B cell (primary cell): ENCODE results near the gene PHACTR1. TPM values are rescaled to one million over a fixed set of nuclear protein-coding genes. Genes with fewer than 3 reads are reported as not detected.

ENCODE experiments used
- ATAC-seq: fragments of 200-7000 bp; cut with Tn5 transposase; one replicate; pipeline ENCODE4 v1.10.0; 2021; ENCODE audit warnings: low read depth, mild to moderate bottlenecking, moderate number of reproducible peaks, moderate library complexity
- CTCF ChIA-PET: fragments of 350-600 bp; sonication (Branson Sonifier 250); formaldehyde crosslinking; loops from one replicate; lab custom pipeline; 2021; ENCODE audit warnings: antibody characterized with exemption, inconsistent platforms; lab: Charles Lee
- POLR2A ChIA-PET: fragments of 350-600 bp; sonication (Branson Sonifier 250); formaldehyde crosslinking; loops from one replicate; lab custom pipeline; 2021; ENCODE audit warnings: antibody characterized with exemption; lab: Charles Lee
- DNase-seq: peaks from one replicate; pipeline ENCODE4 v3.0.0; 2013
- H2AFZ ChIP-seq: 2 replicates; pipeline ENCODE4 v1.6.1; 2012; ENCODE audit warnings: mild to moderate bottlenecking, low read depth, low read length; ENCODE audit not compliant: insufficient read depth, poor library complexity, severe bottlenecking
- H3K27ac ChIP-seq, 2 donors: 1 replicate in 1 of 2; 2 replicates in 1 of 2; pipeline ENCODE4 v1.5.1; 2012 to 2013; ENCODE audit warnings: low read length in 2 of 2, mild to moderate bottlenecking in 2 of 2, moderate library complexity in 1 of 2
- H3K27me3 ChIP-seq, 4 experiments: fragments of 200-600 bp in 1 of 4; sonication (generic) in 1 of 4; replicated peaks in 1 of 4; 1 replicate in 2 of 4; 2 replicates in 2 of 4; pipeline versions ENCODE4 v1.6.1 to v1.7.0; 2013 to 2016; ENCODE audit warnings: low read length in 3 of 4, mild to moderate bottlenecking in 2 of 4, mixed read lengths in 1 of 4, moderate library complexity in 1 of 4; ENCODE audit not compliant: insufficient read depth in 4 of 4, control insufficient read depth in 3 of 4; ENCODE audit errors: control extremely low read depth in 1 of 4
- H3K36me3 ChIP-seq, 2 experiments: replicated peaks in 1 of 2; 1 replicate in 1 of 2; 2 replicates in 1 of 2; pipeline versions ENCODE4 v1.6.1 to v1.7.1; 2013; ENCODE audit warnings: low read length in 1 of 2; ENCODE audit not compliant: insufficient read depth in 2 of 2, control insufficient read depth in 1 of 2; ENCODE audit errors: control extremely low read depth in 1 of 2, extremely low read depth in 1 of 2
- H3K4me1 ChIP-seq, 2 donors: fragments of 200-600 bp in 1 of 2; sonication (generic) in 1 of 2; 1 replicate in 1 of 2; 2 replicates in 1 of 2; pipeline versions ENCODE4 v1.5.1 to v1.6.1; 2013 to 2017; ENCODE audit warnings: low read length in 2 of 2; ENCODE audit not compliant: control insufficient read depth in 2 of 2, insufficient read depth in 2 of 2
- H3K4me2 ChIP-seq: replicated peaks from 2 replicates; pipeline ENCODE3; 2012; ENCODE audit warnings: mild to moderate bottlenecking, low read depth, low read length; ENCODE audit not compliant: poor library complexity, severe bottlenecking
- H3K4me3 ChIP-seq, 5 experiments: fragments of 200-600 bp in 1 of 5; sonication (generic) in 1 of 5; 1 replicate in 3 of 5; 2 replicates in 2 of 5; pipeline versions ENCODE4 v1.5.1 to v1.7.0; 2011 to 2016; ENCODE audit warnings: low read length in 4 of 5, mild to moderate bottlenecking in 4 of 5, low read depth in 2 of 5, control low read depth in 1 of 5, moderate library complexity in 1 of 5; ENCODE audit not compliant: insufficient read depth in 1 of 5; ENCODE audit errors: control extremely low read depth in 1 of 5, extremely low read depth in 1 of 5
- H3K79me2 ChIP-seq: fragments of 200-600 bp; sonication (generic); one replicate; pipeline ENCODE4 v1.6.0; 2016; ENCODE audit warnings: low read length; ENCODE audit not compliant: control insufficient read depth, insufficient read depth
- H3K9ac ChIP-seq: fragments of 200-600 bp; sonication (generic); 2 replicates; pipeline ENCODE4 v1.6.1; 2017; ENCODE audit warnings: mild to moderate bottlenecking, low read length, moderate library complexity
- H3K9me3 ChIP-seq, 3 donors: one replicate each; pipeline versions ENCODE4 v1.6.1 to v1.7.1; 2013; ENCODE audit warnings: low read length in 2 of 3; ENCODE audit not compliant: control insufficient read depth in 2 of 3, insufficient read depth in 1 of 3; ENCODE audit errors: control extremely low read depth in 1 of 3
- H4K20me1 ChIP-seq: 2 replicates; pipeline ENCODE4 v1.6.0; 2012; ENCODE audit warnings: mild to moderate bottlenecking, low read length; ENCODE audit not compliant: insufficient read depth, control insufficient read depth, poor library complexity, severe bottlenecking
- H3K27ac Mint-ChIP-seq: one replicate; pipeline ENCODE4 v1.8.0; 2021; ENCODE audit warnings: mixed read lengths
- H3K27me3 Mint-ChIP-seq: one replicate; pipeline ENCODE4 v1.8.0; 2021; ENCODE audit warnings: mixed read lengths
- H3K4me1 Mint-ChIP-seq: one replicate; pipeline ENCODE4 v1.8.0; 2021; ENCODE audit warnings: mixed read lengths
- H3K4me3 Mint-ChIP-seq: one replicate; pipeline ENCODE4 v1.8.0; 2021; ENCODE audit warnings: mixed read lengths
- H3K9me3 Mint-ChIP-seq: one replicate; pipeline ENCODE4 v1.8.0; 2022; ENCODE audit warnings: mixed read lengths; ENCODE audit not compliant: insufficient read depth
- CTCF ChIP-seq: fragments of 200-600 bp; IDR thresholded peaks from one replicate; pipeline ENCODE4 v1.8.0; 2022; ENCODE audit warnings: antibody characterized with exemption, mild to moderate bottlenecking
- EZH2 ChIP-seq: IDR thresholded peaks from 2 replicates; pipeline ENCODE4 v1.6.1; 2012; ENCODE audit warnings: borderline replicate concordance, low read depth, mild to moderate bottlenecking, moderate library complexity, low read length; ENCODE audit not compliant: insufficient read depth, poor library complexity, severe bottlenecking
- WGBS: methylation state at CpG from one replicate; pipeline ENCODE4 v1.1.5; 2013; ENCODE audit warnings: missing lambda C conversion rate; ENCODE audit not compliant: insufficient coverage; 5-methylcytosine and 5-hydroxymethylcytosine counted together
- intact Hi-C: fragments of 100-400 bp; cut with micrococcal nuclease; formaldehyde crosslinking; loops from one replicate; pipeline ENCODE4 v1.10.0; 2022
- polyA plus RNA-seq: library from polyadenylated mRNA; depleted of rRNA; stranded (reverse); fragments of >200 nt; gene quantifications from 2 replicates; pipeline ENCODE4 v1.2.3, GENCODE V29; 2012
- total RNA-seq, 2 donors: library from RNA; stranded (reverse); fragments of 120-200 nt in 1 of 2; gene quantifications; 1 replicate in 1 of 2; 2 replicates in 1 of 2; pipeline versions ENCODE4 v1.2.3 to v1.2.4, GENCODE V29; 2013 to 2022

Gene PHACTR1
- total and polyA plus RNA-seq, 2 donors (not counting 1 experiment from before 2014, with no cell fraction given): 30.2 to 129 TPM

- DNase-seq (no peak), ATAC-seq (no peak)
- H3K27ac ChIP-seq: no peak overlapping the region
- H3K27me3 ChIP-seq: no peaks in the 10 kb centered on the region
- ChIA-PET POLR2A (no interaction called here), CTCF (no interaction called here)
- Mint-ChIP-seq H3K27ac (no peak overlapping the region), H3K4me1 (no peaks in the 10 kb centered on the region), H3K9me3 (peaks cover 2% of the 10 kb centered on the region), H3K4me3 (no peak overlapping the region), H3K27me3 (peaks cover 20% of the 10 kb centered on the region)
- H3K4me2 ChIP-seq: no peak overlapping the region
- no peaks in the 10 kb centered on the region for H3K36me3 ChIP-seq
- no peaks in the 10 kb centered on the region for H3K79me2 ChIP-seq
- no peaks in the 10 kb centered on the region for H4K20me1 ChIP-seq
- 93% methylated on average over 7 of the region's 8 CpGs for WGBS
- H3K9me3 ChIP-seq: peaks cover 2 to 10% (median 7%) of the 10 kb centered on the region in 3 donors
- H2AFZ ChIP-seq: no peak overlapping the region
- no peak overlapping the region for H3K4me3 ChIP-seq
- intact Hi-C loops: no loop called here
- no peak overlapping the region for H3K9ac ChIP-seq
- TF ChIP-seq CTCF: no peak
- TF ChIP-seq EZH2: no peak
- H3K4me1 ChIP-seq: no peaks in the 10 kb centered on the region
Measured at GRCh38 chr6:12886961-12887775, 170.6 kb downstream of the PHACTR1 start.

GRCh38 chr6:12890171-12890790 is 173.7 kb downstream of the PHACTR1 start:
- no peak for ATAC-seq
- peak; percentile 18 for DNase-seq

More at GRCh38 chr6:12890171-12890790, 173.7 kb downstream of the PHACTR1 start:
- Histone ChIP-seq H3K9ac (no peak overlapping the region), H3K36me3 (no peaks in the 10 kb centered on the region), H3K4me2 (no peak overlapping the region), H3K9me3 (peaks cover 2 to 12% (median 7%) of the 10 kb centered on the region in 3 donors), H3K27me3 (no peaks in the 10 kb centered on the region), H2AFZ (no peak overlapping the region), H3K4me1 (peaks cover 0 to 4% of the 10 kb centered on the region in 2 donors), H3K4me3 (no peak overlapping the region), H4K20me1 (no peaks in the 10 kb centered on the region), H3K79me2 (no peaks in the 10 kb centered on the region), H3K27ac (no peak overlapping the region)
- POLR2A ChIA-PET: no interaction called here
- CTCF ChIA-PET: interaction anchor here (1.9 kb wide), 1 partner anchor 9 kb away, joined by 5 read pairs; no protein-coding TSS in a partner anchor
- peaks cover 18% of the 10 kb centered on the region for H3K27me3 Mint-ChIP-seq
- 90% methylated on average over 8 of the region's 9 CpGs for WGBS
- H3K4me3 Mint-ChIP-seq: no peak overlapping the region
- intact Hi-C loops: loop anchor here (5.0 kb wide), 1 partner anchor 1303 kb away; no protein-coding TSS in a partner anchor
- no peak overlapping the region for H3K27ac Mint-ChIP-seq
- TF ChIP-seq CTCF (peak; percentile 50), EZH2 (no peak)
- H3K4me1 Mint-ChIP-seq: peaks cover 4% of the 10 kb centered on the region
- H3K9me3 Mint-ChIP-seq: peaks cover 2% of the 10 kb centered on the region
